T47D (cell line): ENCODE measurements around the gene NUBPL.

ENCODE experiments used
- DNase-seq, 2 experiments: peaks; one replicate each; pipeline versions ENCODE4 v3.0.0 to v3.0.0-alpha.2; 2011 to 2012; ENCODE audit warnings: low read depth in 1 of 2, low spot score in 1 of 2
- JUND ChIP-seq: IDR thresholded peaks from 2 replicates; pipeline ENCODE4 v1.6.1; 2012; ENCODE audit warnings: low read depth
- in situ Hi-C: cut with HindIII; loops from 2 replicates; pipeline ENCODE4 v1.10.0; 2016; ENCODE audit warnings: low sequenced_read_pairs, low pct_unique_long_range_greater_than_20kb

NUBPL gene, protein sequence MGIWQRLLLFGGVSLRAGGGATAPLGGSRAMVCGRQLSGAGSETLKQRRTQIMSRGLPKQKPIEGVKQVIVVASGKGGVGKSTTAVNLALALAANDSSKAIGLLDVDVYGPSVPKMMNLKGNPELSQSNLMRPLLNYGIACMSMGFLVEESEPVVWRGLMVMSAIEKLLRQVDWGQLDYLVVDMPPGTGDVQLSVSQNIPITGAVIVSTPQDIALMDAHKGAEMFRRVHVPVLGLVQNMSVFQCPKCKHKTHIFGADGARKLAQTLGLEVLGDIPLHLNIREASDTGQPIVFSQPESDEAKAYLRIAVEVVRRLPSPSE

DNA sequence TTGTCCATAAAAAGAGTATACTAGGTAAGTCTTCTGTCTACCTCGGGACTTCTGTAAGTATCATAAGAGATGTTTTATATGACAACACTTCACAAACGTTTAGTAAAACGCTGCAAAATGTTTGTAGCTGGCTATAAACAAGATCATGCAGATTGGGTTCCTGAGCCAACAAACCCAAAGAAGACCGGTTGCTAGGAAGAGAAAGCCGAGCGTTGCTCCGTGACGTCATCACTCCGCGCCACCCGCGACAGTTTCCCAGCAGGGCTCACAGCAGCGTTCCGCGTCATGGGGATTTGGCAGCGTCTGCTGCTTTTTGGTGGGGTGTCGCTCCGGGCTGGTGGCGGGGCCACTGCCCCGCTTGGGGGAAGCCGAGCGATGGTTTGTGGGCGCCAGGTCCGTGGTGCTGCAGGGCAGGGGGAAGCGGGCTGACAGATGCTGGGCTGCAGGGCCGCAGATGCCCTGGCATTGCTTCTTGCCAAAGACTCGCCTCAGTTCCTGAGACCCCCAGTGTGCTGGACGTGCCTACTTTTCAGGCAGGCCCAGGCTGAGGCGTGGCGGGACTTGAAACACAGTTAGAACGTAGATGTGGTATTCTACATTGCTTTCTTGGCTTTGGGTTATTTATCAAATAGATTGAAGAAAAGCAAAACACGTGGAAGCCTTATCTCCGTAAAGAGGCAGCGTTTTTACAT, at the start of gene NUBPL:
TSS of gene NUBPL (plus strand) at position 250 of the 692 bp plus-strand sequence. CDS start at position 286, 36 bp downstream.
- peak; percentile 97 to 98 for DNase-seq
- in situ Hi-C loops: no loop called here
- no peak for TF ChIP-seq JUND

DNA sequence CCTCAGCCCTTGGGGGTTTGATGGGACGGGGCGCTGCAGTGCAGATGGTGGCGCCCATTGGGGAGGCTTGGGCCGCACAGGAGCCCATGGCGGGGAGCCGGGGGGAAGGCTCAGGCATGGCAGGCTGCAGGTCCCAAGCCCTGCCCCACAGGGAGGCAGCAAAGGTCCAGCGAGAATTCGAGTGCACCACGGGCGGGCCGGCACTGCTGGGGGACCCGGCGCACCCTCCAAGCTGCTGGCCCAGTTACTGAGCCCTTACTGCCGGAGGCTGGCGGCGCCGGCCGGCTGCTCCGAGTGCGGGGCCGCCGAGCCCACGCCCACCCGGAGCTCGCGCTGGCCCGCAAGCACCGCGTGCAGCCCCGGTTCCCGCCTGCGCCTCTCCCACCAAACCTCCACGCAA, 34.1 kb upstream of the NUBPL start:
- no peak for DNase-seq
- TF ChIP-seq JUND: no peak
- in situ Hi-C loops: no loop called here

DNA sequence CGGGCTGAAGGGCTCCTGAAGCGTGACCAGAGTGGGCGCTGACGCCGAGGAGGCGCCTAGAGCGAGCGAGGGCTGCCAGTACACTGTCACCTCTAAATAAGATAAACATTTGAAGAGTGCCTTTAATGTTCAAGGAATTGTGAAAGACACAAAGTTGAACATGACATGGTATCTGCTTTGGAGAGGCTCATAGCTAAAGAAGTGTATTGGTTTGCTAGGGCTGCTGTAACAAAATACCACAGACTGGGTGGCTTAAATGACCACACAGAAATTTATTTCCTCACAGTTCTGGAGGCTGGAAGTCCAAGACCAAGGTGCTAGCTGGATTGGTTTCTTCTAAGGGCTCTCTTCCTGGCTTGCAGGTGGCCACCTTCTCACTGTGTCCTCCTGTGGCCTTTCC, 33.7 kb upstream of the NUBPL start:
- DNase-seq: no peak
- in situ Hi-C loops: no loop called here
- no peak for TF ChIP-seq JUND

DNA sequence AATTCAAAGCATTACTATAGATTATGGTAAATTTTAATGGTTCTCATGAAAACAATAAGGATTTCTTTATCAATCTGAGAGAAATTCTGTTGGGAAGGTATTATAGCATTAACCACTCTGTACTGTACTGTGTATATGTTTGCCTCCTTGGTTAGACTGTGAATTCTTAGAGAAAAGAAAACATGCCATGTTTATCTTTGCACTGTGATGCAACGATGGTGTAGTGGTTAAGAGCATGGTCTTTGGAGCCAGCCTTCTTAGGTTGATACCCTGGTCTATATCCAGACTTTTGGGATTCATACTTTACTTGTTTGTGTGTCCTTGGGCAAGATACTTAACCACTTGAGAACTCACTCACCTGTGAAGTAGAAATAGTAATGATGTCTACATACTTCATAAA, 32.2 kb upstream of the NUBPL start:
- no peak for DNase-seq
- in situ Hi-C loops: no loop called here
- TF ChIP-seq JUND: no peak

DNA sequence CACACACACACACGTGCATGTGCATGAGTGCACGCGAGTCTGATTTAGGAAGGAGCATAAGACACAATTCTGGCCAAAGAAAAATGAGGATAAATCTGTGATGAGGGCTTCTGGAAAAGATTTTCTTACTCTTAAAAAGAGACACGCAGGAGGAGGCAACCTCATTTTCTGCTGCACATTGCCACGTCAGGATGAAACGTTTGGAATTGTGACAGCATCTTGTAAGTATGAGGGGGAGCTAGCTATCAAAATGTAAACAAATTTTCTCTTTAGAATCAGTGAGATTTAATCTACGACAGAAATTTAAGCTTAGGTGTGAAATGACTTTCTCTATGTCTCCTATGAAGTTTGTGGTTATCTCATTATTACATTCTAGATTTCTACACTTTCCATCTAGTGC, 31.1 kb upstream of the NUBPL start:
- no peak for TF ChIP-seq JUND
- in situ Hi-C loops: no loop called here
- no peak for DNase-seq

DNA sequence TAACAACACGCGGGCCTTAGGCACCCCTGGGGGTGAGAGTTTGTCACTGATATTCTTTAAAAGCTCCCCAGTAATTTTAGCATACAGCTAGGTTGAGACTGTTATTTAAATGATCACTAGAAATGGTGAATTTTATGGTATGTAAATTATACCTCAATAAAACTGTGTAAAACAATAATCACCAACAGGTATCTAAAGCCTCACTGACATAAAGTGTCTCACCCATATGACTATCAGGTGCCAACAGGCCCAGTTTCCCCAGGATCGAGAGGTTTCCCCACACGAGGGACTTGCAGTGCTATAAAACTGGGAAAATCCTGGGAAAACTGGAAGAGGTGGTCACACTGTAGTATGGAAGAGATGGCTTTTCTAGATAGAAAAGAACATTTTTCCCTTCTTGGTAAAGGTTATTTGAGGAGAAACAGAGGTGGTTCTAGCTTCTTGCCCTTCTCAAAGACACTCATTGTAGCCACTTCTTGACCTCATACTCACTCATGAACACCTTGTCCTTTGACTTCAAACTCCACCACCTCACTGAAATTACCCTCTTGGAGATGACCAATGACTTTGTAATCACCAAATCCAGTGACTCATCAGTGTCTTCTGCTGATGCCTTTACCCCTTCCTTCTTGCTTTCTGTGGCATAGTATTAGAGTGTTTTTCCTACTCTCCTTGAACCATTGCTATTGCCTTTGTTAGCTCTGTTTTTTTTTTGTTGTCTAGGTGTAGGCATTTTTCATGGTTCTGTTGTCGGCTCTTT, 24.8 kb upstream of the NUBPL start:
- TF ChIP-seq JUND: no peak
- DNase-seq: no peak
- in situ Hi-C loops: no loop called here

DNA sequence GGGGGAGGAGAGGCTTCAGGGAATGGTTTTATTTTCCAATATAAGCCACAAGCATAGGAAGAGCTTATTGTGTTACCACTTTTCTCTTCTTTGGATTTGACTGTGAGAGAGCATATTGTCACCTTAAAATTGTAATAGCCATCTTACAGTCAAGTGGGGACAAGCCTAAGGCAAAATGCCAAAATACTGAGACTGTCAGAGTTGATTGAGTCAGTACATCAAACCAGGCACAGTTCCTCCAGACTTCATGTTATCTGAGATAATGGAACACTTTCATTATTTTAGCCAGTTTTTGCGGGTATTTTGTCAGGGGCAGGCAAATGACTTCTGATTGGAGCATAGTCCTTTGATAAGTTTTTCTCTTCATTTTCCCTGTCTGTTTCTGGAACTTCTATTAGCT, 19.5 kb upstream of the NUBPL start:
- no peak for DNase-seq
- in situ Hi-C loops: no loop called here
- no peak for TF ChIP-seq JUND

DNA sequence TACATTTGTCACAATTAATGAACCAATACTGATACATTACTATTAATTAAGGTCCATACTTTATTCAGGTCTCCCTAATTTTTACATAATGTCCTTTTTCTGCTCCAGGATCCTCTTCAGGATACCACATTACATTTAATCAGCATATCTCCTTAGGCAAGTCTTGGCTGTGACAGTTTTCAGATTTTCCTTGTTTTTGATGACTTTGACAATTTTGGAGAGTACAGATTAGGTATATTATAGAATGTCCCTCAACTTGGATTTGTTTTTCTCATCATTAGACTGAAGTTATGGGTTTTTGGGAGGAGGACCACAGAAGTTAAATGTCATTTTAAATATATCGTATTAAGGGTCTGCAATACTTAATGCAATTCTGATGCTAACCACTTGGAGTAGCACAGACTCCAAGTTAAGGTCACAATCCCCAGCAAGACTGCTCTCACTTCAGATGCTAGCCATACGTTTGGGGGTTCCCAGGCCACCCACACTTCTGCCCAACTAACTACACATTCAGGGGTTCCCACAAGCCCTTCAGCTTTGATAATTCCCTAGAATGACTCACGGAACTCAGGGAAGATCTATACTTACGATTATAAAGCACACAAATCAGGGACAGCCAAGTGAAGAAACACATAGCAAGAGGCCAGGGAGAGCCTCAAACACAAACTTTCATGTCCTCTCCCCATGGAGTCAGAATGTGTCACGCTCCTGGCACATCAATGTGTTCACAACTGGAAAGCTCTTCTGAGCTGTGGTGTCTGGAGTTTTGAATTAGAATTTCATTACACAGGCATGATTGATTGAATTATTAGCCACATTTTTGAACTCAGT, 17.0 kb upstream of the NUBPL start:
- in situ Hi-C loops: no loop called here
- peak in 1 of 2 experiments; percentile 25 for DNase-seq
- no peak for TF ChIP-seq JUND

DNA sequence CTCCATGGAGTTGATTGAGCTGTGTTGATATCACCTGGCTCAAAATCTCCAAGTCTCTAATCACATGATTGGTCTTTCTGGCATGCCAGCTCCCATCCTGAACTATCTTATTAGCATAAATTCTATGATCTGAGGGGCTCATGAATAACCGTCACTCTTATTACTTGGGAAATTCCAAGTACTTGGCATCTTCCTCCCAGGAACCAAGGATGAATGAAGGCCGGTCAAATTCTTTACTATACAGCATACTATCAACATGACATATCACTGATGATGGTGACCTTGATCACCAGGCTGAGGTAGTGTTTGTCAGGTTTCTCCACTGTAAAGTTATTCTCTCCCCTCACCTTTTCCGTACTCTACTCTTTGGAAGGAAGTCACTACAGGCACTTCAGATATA, 16.4 kb upstream of the NUBPL start:
- no peak for TF ChIP-seq JUND
- in situ Hi-C loops: no loop called here
- DNase-seq: no peak

DNA sequence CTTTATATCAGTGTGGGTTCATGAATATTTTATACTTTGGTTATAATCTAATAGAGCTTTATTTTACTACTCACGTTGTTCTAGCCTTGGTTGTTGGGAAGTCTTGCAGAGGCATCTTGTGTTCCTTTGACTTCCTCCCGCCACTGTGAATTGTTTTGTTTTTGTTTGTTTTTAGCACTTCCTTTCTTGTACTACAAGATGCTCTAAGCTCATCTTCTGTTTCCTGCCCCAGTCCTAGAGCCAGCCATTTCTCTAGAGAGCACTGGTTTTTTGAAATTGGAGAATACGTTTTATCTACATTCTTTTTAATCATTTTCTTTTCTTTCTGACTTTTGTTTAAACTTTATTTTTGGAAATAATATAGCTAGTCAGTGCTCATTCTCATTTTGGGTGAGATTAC, 15.9 kb upstream of the NUBPL start:
- DNase-seq: no peak
- in situ Hi-C loops: no loop called here
- no peak for TF ChIP-seq JUND

DNA sequence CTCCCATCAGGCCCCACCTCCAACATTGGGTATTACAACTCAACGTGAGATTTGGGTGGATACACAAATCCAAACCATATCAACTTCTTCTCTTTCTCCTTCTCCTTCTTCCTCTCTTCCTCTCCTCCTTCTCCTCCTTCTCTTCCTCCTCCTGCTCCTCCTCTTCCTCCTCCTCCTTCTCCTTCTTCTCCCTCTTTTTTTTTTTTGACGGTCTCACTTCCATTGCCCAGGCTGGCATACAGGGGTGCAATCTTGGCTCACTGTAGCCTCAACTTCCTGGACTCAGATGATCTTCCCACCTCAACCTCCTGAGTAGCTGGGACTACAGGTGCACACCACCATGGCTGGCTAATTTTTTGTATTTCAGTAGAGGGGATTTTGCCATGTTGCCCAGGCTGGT, 11.4 kb upstream of the NUBPL start:
- in situ Hi-C loops: no loop called here
- no peak for DNase-seq
- TF ChIP-seq JUND: no peak

DNA sequence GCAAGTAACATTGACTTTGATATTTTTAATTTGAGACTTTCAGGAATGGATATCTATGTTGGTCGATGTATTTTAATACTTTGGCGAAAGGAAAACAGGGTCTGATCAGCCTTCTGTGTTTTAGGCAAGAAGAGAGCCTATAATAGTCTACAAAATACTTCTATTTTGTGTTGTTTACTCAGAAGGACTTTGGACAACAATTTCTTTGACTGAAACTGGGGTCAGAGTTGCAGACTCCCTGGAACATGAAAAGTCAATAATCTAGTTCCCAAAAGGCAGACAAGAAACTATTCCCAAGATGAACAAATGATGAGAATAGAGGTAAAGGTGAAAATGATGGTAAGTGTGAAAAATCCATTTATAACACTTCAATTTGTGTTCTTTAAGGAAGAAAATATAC, 10.6 kb upstream of the NUBPL start:
- in situ Hi-C loops: no loop called here

More for the DNA sequence above, 10.6 kb upstream of the NUBPL start:
- TF ChIP-seq JUND: no peak
- DNase-seq: no peak
